Measurements from ENCODE around the gene PCED1B. TPM values are rescaled to one million over a fixed set of nuclear protein-coding genes. Genes with fewer than 3 reads are reported as not detected.

The PCED1B gene
- total RNA-seq, 1 experiment from 2014 or later: 6.6 TPM

DNA sequence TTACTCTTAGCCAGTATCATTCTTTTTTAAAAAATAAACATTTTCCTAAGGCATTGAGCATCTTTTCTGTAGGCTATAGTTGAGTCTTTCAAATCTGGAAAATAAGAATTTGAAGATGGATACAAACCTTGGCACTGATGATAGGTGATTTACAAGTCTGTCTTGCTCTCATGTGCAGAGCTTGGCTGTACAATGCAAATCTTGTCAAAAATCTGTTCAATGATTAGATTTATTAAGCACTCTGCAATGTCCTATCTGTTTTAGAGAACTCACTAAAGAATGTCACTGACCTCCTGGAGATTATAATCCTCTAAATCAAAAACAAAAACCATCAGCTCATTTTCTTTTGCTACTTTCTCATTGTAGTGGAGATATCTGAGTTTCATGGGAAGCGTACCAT is 43.2 kb downstream of the PCED1B start (continued):
- TF ChIP-seq, protein P1, sequence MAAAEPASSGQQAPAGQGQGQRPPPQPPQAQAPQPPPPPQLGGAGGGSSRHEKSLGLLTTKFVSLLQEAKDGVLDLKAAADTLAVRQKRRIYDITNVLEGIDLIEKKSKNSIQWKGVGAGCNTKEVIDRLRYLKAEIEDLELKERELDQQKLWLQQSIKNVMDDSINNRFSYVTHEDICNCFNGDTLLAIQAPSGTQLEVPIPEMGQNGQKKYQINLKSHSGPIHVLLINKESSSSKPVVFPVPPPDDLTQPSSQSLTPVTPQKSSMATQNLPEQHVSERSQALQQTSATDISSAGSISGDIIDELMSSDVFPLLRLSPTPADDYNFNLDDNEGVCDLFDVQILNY (CRISPR knock-in tag; IDR thresholded peaks at IDR 0.05): no peak
- TF ChIP-seq NR2C2 (CRISPR knock-in tag; IDR thresholded peaks at IDR 0.05) (no peak), RELA (CRISPR knock-in tag; IDR thresholded peaks at IDR 0.05; ENCODE audit: borderline replicate concordance) (no peak), SP1 (CRISPR knock-in tag; conservative IDR thresholded peaks at IDR 0.05) (no peak), PRRX2 (CRISPR knock-in tag; IDR thresholded peaks at IDR 0.05) (no peak), IRF2 (CRISPR knock-in tag; IDR thresholded peaks at IDR 0.05; ENCODE audit: borderline replicate concordance, low read depth) (no peak)

- no peak for ATAC-seq
- no peak overlapping the region for H3K27ac Mint-ChIP-seq
- no peaks in the 10 kb centered on the region for H3K27me3 Mint-ChIP-seq (ENCODE audit: low read depth)
- H3K9me3 Mint-ChIP-seq: 0 out of 2 replicates have a peak, but pooled peaks cover 2% of the 10 kb centered on the region
- H3K36me3 Mint-ChIP-seq: no peaks in the 10 kb centered on the region
- H3K4me3 Mint-ChIP-seq: no peak overlapping the region
- no peak for DNase-seq (ENCODE audit: low spot score)
- CTCF ChIA-PET: no interaction called here
- no peak for TF ChIP-seq ETV6 (CRISPR knock-in tag; IDR thresholded peaks at IDR 0.05)
- TF ChIP-seq SP1 (CRISPR knock-in tag; conservative IDR thresholded peaks at IDR 0.05): no peak
- TF ChIP-seq ZNF425 (CRISPR knock-in tag; conservative IDR thresholded peaks at IDR 0.05): no peak
- no peak for TF ChIP-seq STAT6 (CRISPR knock-in tag; conservative IDR thresholded peaks at IDR 0.05; ENCODE audit: low read depth)
- no peak for TF ChIP-seq EMX1 (CRISPR knock-in tag; IDR thresholded peaks at IDR 0.05)
- no peak for TF ChIP-seq OVOL2 (CRISPR knock-in tag; IDR thresholded peaks at IDR 0.05; ENCODE audit: borderline replicate concordance)
- TF ChIP-seq ZSCAN18 (CRISPR knock-in tag; IDR thresholded peaks at IDR 0.05): no peak
- TF ChIP-seq, protein P2, sequence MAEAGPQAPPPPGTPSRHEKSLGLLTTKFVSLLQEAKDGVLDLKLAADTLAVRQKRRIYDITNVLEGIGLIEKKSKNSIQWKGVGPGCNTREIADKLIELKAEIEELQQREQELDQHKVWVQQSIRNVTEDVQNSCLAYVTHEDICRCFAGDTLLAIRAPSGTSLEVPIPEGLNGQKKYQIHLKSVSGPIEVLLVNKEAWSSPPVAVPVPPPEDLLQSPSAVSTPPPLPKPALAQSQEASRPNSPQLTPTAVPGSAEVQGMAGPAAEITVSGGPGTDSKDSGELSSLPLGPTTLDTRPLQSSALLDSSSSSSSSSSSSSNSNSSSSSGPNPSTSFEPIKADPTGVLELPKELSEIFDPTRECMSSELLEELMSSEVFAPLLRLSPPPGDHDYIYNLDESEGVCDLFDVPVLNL (CRISPR knock-in tag; IDR thresholded peaks at IDR 0.05; ENCODE audit: borderline replicate concordance, low read depth): no peak
- TF ChIP-seq, protein P3, sequence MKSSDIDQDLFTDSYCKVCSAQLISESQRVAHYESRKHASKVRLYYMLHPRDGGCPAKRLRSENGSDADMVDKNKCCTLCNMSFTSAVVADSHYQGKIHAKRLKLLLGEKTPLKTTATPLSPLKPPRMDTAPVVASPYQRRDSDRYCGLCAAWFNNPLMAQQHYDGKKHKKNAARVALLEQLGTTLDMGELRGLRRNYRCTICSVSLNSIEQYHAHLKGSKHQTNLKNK (CRISPR knock-in tag; IDR thresholded peaks at IDR 0.05): no peak
- H3K4me1 Mint-ChIP-seq: no peaks in the 10 kb centered on the region
- POLR2A ChIA-PET: no interaction called here
These were observed 44.3 kb downstream of the PCED1B start for GRCh38 chr12:47123730-47124129.

DNA sequence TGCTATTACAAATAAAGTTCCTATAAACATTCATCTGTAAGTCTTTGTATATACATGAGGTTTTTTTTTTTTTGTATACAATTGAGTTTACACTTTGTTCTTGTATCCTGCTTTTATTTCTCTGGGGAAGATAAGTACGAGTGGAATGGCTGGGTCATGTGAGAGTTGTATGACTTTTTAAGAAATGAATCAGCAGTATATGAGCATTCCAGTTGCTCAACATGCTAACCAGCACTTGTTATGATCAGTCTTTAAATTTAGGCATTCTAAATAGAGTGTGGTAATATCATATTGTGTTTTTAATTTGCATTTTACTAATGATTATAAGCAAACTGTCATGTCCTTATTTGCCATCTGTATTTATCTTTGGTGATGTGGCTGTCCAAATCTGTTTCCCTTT is 45.0 kb downstream of the PCED1B start:
- no peaks in the 10 kb centered on the region for H3K4me1 Mint-ChIP-seq
- DNase-seq (ENCODE audit: low spot score): no peak
- no peaks in the 10 kb centered on the region for H3K36me3 Mint-ChIP-seq
- no peaks in the 10 kb centered on the region for H3K27me3 Mint-ChIP-seq (ENCODE audit: low read depth)
- ChIA-PET CTCF (no interaction called here), POLR2A (no interaction called here)
- no peak overlapping the region for H3K27ac Mint-ChIP-seq
- no peak for ATAC-seq
- no peaks in the 10 kb centered on the region for H3K9me3 Mint-ChIP-seq
- no peak overlapping the region for H3K4me3 Mint-ChIP-seq
- TF ChIP-seq PRRX2 (CRISPR knock-in tag; IDR thresholded peaks at IDR 0.05): no peak
- TF ChIP-seq PRDM15 (CRISPR knock-in tag; IDR thresholded peaks at IDR 0.05): no peak
- no peak for TF ChIP-seq CTCF (IDR thresholded peaks at IDR 0.05)
- TF ChIP-seq, protein P4, sequence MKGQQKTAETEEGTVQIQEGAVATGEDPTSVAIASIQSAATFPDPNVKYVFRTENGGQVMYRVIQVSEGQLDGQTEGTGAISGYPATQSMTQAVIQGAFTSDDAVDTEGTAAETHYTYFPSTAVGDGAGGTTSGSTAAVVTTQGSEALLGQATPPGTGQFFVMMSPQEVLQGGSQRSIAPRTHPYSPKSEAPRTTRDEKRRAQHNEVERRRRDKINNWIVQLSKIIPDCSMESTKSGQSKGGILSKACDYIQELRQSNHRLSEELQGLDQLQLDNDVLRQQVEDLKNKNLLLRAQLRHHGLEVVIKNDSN (CRISPR knock-in tag; IDR thresholded peaks at IDR 0.05): no peak
- TF ChIP-seq MYBL2 (CRISPR knock-in tag; IDR thresholded peaks at IDR 0.05): no peak
- TF ChIP-seq CBFB (CRISPR knock-in tag; IDR thresholded peaks at IDR 0.05; ENCODE audit: low read depth): no peak

Data from WTC11 (cell line).